PC-3 (cell line): ENCODE data around the gene TGFB1I1.

ENCODE experiments used
- CTCF ChIP-seq: fragments of 300-600 bp; sonication (generic); conservative IDR thresholded peaks from 2 replicates; pipeline ENCODE4 v1.5.1; 2017; ENCODE audit warnings: antibody characterized with exemption, low read depth, mild to moderate bottlenecking, low read length
- EZH2 ChIP-seq: fragments of 300-600 bp; sonication (generic); IDR thresholded peaks from one replicate; pipeline ENCODE4 v1.6.1; 2017; ENCODE audit warnings: antibody characterized with exemption, mild to moderate bottlenecking, low read length; ENCODE audit not compliant: unreplicated experiment
- EZH2phosphoT487 ChIP-seq: fragments of 300-600 bp; sonication (generic); IDR thresholded peaks from 2 replicates; pipeline ENCODE4 v1.6.1; 2018; ENCODE audit warnings: mild to moderate bottlenecking, antibody characterized with exemption, low read length, borderline replicate concordance

GRCh38 chr16:31483081-31483480, 11.1 kb downstream of the TGFB1I1 start, which contains the start of gene SLC5A2:
- TF ChIP-seq EZH2 = no peak
- TF ChIP-seq CTCF = no peak
- TF ChIP-seq EZH2phosphoT487 = no peak
